GM12878 (cell line): ENCODE data around the gene B3GNT9. TPM values are rescaled to one million over a fixed set of nuclear protein-coding genes. Genes with fewer than 3 reads are reported as not detected.

Experiments
- ATAC-seq: fragments of 200-7000 bp; cut with Tn5 transposase; 3 replicates; pipeline ENCODE4 v1.9.1; 2020; ENCODE audit warnings: mild to moderate bottlenecking, moderate library complexity
- BruUV-seq: library from RNA; stranded (reverse); fragments of 400-500 nt; replicated peaks from 2 replicates; lab custom pipeline; 2021; lab: Mats Ljungman, UMichigan
- CTCF ChIA-PET: fragments of 300-600 bp; sonication (Branson Sonifier 250); formaldehyde crosslinking; extraction: SDS; loops from one replicate; lab custom pipeline; 2021; ENCODE audit warnings: inconsistent platforms; lab: Yijun Ruan, JAX
- POLR2A ChIA-PET: fragments of 350-600 bp; formaldehyde crosslinking; extraction: SDS; loops from one replicate; lab custom pipeline; 2021; ENCODE audit warnings: inconsistent platforms; lab: Charles Lee
- RAD21 ChIA-PET: fragments of 300-600 bp; sonication (Branson Sonifier 250); formaldehyde crosslinking; loops from one replicate; lab custom pipeline; 2023; ENCODE audit warnings: antibody characterized with exemption; ENCODE audit not compliant: unreplicated experiment; lab: Charles Lee
- SMC1A ChIA-PET: fragments of 300-600 bp; sonication (Branson Sonifier 250); formaldehyde crosslinking; loops from one replicate; lab custom pipeline; 2023; ENCODE audit not compliant: unreplicated experiment, uncharacterized antibody; lab: Charles Lee
- DNase-seq: peaks from one replicate; pipeline ENCODE4 v3.0.0-alpha.2; 2011; ENCODE audit warnings: low read depth, low spot score
- FAIRE-seq: peaks from 3 replicates; lab custom pipeline; 2011; peaks lifted over from hg19 to GRCh38; lab: Jason Lieb, UNC
- H2AFZ ChIP-seq: 2 replicates; pipeline ENCODE4 v1.6.0; 2011; ENCODE audit warnings: low read depth, low read length, control low read depth; ENCODE audit not compliant: control insufficient read depth
- H3K27ac ChIP-seq: 2 replicates; pipeline ENCODE4 v1.5.1; 2011; ENCODE audit warnings: control low read depth; ENCODE audit not compliant: control insufficient read depth, insufficient read depth
- H3K27me3 ChIP-seq, 2 experiments: replicated peaks in 1 of 2; 2 replicates each; pipeline versions ENCODE4 v1.6.0 to v1.6.1; 2011; ENCODE audit warnings: low read length in 1 of 2; ENCODE audit not compliant: control insufficient read depth in 2 of 2, insufficient read depth in 2 of 2
- H3K36me3 ChIP-seq, 2 experiments: 2 replicates each; pipeline ENCODE4 v1.5.1; 2011; ENCODE audit warnings: low read length in 1 of 2; ENCODE audit not compliant: control insufficient read depth in 2 of 2, insufficient read depth in 2 of 2
- H3K4me1 ChIP-seq: 2 replicates; pipeline ENCODE4 v1.6.1; 2011; ENCODE audit warnings: mild to moderate bottlenecking, low read length, moderate library complexity, mixed read lengths; ENCODE audit not compliant: control insufficient read depth, insufficient read depth
- H3K4me2 ChIP-seq: 2 replicates; pipeline ENCODE4 v1.6.0; 2011; ENCODE audit warnings: control low read depth; ENCODE audit not compliant: control insufficient read depth, insufficient read depth
- H3K4me3 ChIP-seq: fragments of 200-600 bp; sonication (generic); 2 replicates; pipeline ENCODE4 v1.5.1; 2016
- H3K79me2 ChIP-seq: 2 replicates; pipeline ENCODE4 v1.6.0; 2011; ENCODE audit warnings: low read length; ENCODE audit not compliant: control insufficient read depth, insufficient read depth
- H3K9ac ChIP-seq: 2 replicates; pipeline ENCODE4 v1.8.0; 2011; ENCODE audit warnings: low read length, control low read depth, mixed read lengths; ENCODE audit not compliant: control insufficient read depth, insufficient read depth
- H3K9me3 ChIP-seq: replicated peaks from 3 replicates; pipeline ENCODE4 v1.5.1; 2011; ENCODE audit warnings: mild to moderate bottlenecking, low read length; ENCODE audit not compliant: control insufficient read depth, insufficient read depth
- H4K20me1 ChIP-seq: 2 replicates; pipeline ENCODE4 v1.6.0; 2011; ENCODE audit not compliant: control insufficient read depth, insufficient read depth
- REST ChIP-seq: IDR thresholded peaks from 2 replicates; pipeline ENCODE4 v1.6.1; 2012; ENCODE audit warnings: mild to moderate bottlenecking, low read depth, low read length
- SREBF1 ChIP-seq: IDR thresholded peaks from 2 replicates; pipeline ENCODE4 v1.6.1; 2012; ENCODE audit warnings: mild to moderate bottlenecking, low read length
- WGBS: methylation state at CpG from one replicate; pipeline ENCODE4 v1.1.6; 2016; ENCODE audit warnings: low lambda C conversion rate; ENCODE audit not compliant: insufficient replicate concordance, insufficient coverage; ENCODE audit errors: missing lambda C conversion rate; 5-methylcytosine and 5-hydroxymethylcytosine counted together
- in situ Hi-C: fragments of 300-500 bp; cut with MboI; formaldehyde crosslinking; loops from 9 replicates; pipeline ENCODE4 v1.14.3; 2018; ENCODE audit warnings: mixed read lengths
- intact Hi-C: fragments of 100-400 bp; cut with micrococcal nuclease; formaldehyde crosslinking; loops from one replicate; pipeline ENCODE4 v1.14.2; 2022; ENCODE audit not compliant: unreplicated experiment
- polyA plus RNA-seq, 11 experiments: library from polyadenylated mRNA; depleted of rRNA in 4 of 11; unstranded in 6 of 11; stranded (reverse) in 5 of 11; fragments of >200 nt; fragmentation: Nextera tagmentation in 4 of 11; fragmentation: Illumina TruSeq in 1 of 11; extraction: Ambion mirVana in 4 of 11; extraction: Trizol in 1 of 11; gene quantifications; 1 replicate in 1 of 11; 2 replicates in 10 of 11; pipeline versions ENCODE4 v1.2.1 to v1.2.3, GENCODE V29; 2011 to 2016; ENCODE audit warnings: inconsistent platforms in 2 of 11, missing spikeins in 2 of 11, low read depth in 1 of 11
- total RNA-seq, 4 experiments: library from RNA; depleted of rRNA in 3 of 4; stranded (reverse); fragments of >200 nt in 3 of 4; fragmentation: Illumina TruSeq in 1 of 4; extraction: Trizol in 1 of 4; gene quantifications; 2 replicates each; pipeline versions ENCODE4 v1.2.1 to v1.2.3, GENCODE V29; 2013 to 2021

The B3GNT9 gene
- total and polyA plus RNA-seq, 10 of the 15 experiments (the other 5 are each of a cell fraction or from before 2014, with no cell fraction given): 0.08 to 5.0 (median 1.9) TPM

GRCh38 chr16:67169011-67169451 is 18.2 kb upstream of the B3GNT9 start:
- H3K9me3 ChIP-seq: no peaks in the 10 kb centered on the region; the same call in 2 of the 3 replicates
- ChIA-PET RAD21 (interaction anchor here (0.7 to 4.1 kb wide), 3 partner anchors 9 to 141 kb away, joined by 3 to 48 read pairs (median 3); partner anchors contain the start of genes FBXL8 and TRADD), CTCF (interaction anchor here (0.7 to 5.4 kb wide), 11 partner anchors 10 to 209 kb away, joined by 3 to 60 read pairs (median 3); partner anchors contain the start of genes FBXL8 and TRADD), SMC1A (interaction anchor here (1.0 to 4.1 kb wide), 4 partner anchors 9 to 215 kb away, joined by 3 to 48 read pairs (median 3); partner anchors contain the start of genes FBXL8 and TRADD), POLR2A (interaction anchor here (0.7 to 10.9 kb wide), 4 partner anchors 8 to 151 kb away, joined by 3 to 137 read pairs (median 8); partner anchors contain the start of genes FBXL8, HSF4 and TRADD)
- H3K4me3 ChIP-seq: no peak overlapping the region
- DNase-seq: no peak
- H3K27ac ChIP-seq: no peak overlapping the region
- H4K20me1 ChIP-seq: no peaks in the 10 kb centered on the region; the same call in 1 of the 2 replicates
- intact Hi-C loops: no loop called here
- no peak overlapping the region for H2AFZ ChIP-seq
- FAIRE-seq: no peak
- no peak for ATAC-seq
- H3K79me2 ChIP-seq: no peaks in the 10 kb centered on the region
- TF ChIP-seq SREBF1 (no peak), REST (peak; percentile 38; the same call in 1 of the 2 replicates)
- TF ChIP-seq, all 136 proteins: peak for 1
- Histone ChIP-seq H3K4me1 (peaks cover 42% of the 10 kb centered on the region), H3K4me2 (no peak overlapping the region), H3K9ac (no peak overlapping the region), H3K36me3 (no peaks in the 10 kb centered on the region), H3K27me3 (peaks cover 2 to 13% of the 10 kb centered on the region in 2 experiments)
- no TSS peak for BruUV-seq
- 88% methylated on average over 9 of the region's 9 CpGs for WGBS
- in situ Hi-C loops: no loop called here
